GM13977 (cell line): ENCODE data around the gene ITPR2.

ENCODE experiments used
- DNase-seq: peaks from one replicate; pipeline ENCODE4 v3.0.0; 2012; ENCODE audit warnings: low spot score
- CTCF ChIP-seq: IDR thresholded peaks from 2 replicates; pipeline ENCODE4 v1.5.1; 2012; ENCODE audit warnings: mild to moderate bottlenecking, control low read depth; ENCODE audit not compliant: insufficient read depth; ENCODE audit errors: extremely low read depth, missing control alignments
- in situ Hi-C: fragments of 300-500 bp; cut with MboI; formaldehyde crosslinking; loops from one replicate; pipeline ENCODE4 v1.12.0; 2022; ENCODE audit warnings: low sequenced_read_pairs, low pct_unique_long_range_greater_than_20kb, mixed read lengths, inconsistent platforms; ENCODE audit not compliant: unreplicated experiment

ITPR2 gene

GRCh38 chr12:26744697-26745440 lies 88.1 kb downstream of the ITPR2 start:
- DNase-seq, result no peak
- in situ Hi-C loops, result no loop called here
- TF ChIP-seq CTCF, result no peak

- in situ Hi-C loops, result no loop called here
Measured at GRCh38 chr12:26744042-26744626, 88.9 kb downstream of the ITPR2 start.

GRCh38 chr12:26741584-26742227 lies 91.3 kb downstream of the ITPR2 start:
- no peak for DNase-seq
- TF ChIP-seq CTCF, result no peak
- in situ Hi-C loops, result no loop called here

More at GRCh38 chr12:26744042-26744626, 88.9 kb downstream of the ITPR2 start:
- TF ChIP-seq CTCF, result no peak
- no peak for DNase-seq

GRCh38 chr12:26740991-26741390 lies 92.0 kb downstream of the ITPR2 start:
- DNase-seq, result no peak
- no peak for TF ChIP-seq CTCF
- in situ Hi-C loops, result no loop called here

GRCh38 chr12:26740348-26740747 lies 92.6 kb downstream of the ITPR2 start:
- DNase-seq, result no peak
- in situ Hi-C loops, result no loop called here
- TF ChIP-seq CTCF, result no peak

- no peak for TF ChIP-seq CTCF
- in situ Hi-C loops, result no loop called here
- no peak for DNase-seq
Measured at GRCh38 chr12:26737487-26738030, 95.4 kb downstream of the ITPR2 start.
